GM12891 (cell line): ENCODE data around the gene SPINT2.

Experiments used
- POLR2A ChIP-seq: IDR thresholded peaks from 2 replicates; pipeline ENCODE4 v1.6.1; 2011; ENCODE audit warnings: low read depth, low read length, control low read depth
- TAF1 ChIP-seq: IDR thresholded peaks from 2 replicates; pipeline ENCODE4 v1.6.1; 2011; ENCODE audit warnings: low read depth, low read length, control low read depth

- TF ChIP-seq TAF1: no peak
- no peak for TF ChIP-seq POLR2A
These were observed 52.2 kb downstream of the SPINT2 start for GRCh38 chr19:38316477-38317067.
